Gastrocnemius medialis (tissue), 4 donors: Measurements from ENCODE around the gene PLCL1.

Experiments used
- POLR2A ChIP-seq, 2 donors: fragments of 450-650 bp; IDR thresholded peaks; one replicate each; pipeline ENCODE4 v1.6.1; 2017; ENCODE audit warnings: antibody characterized with exemption in 2 of 2, mild to moderate bottlenecking in 2 of 2, moderate library complexity in 2 of 2
- TF ChIP-seq, protein P1 (sequence below), 5 experiments: fragments of 450-650 bp in 3 of 5; fragments of 200-600 bp in 2 of 5; sonication (generic) in 2 of 5; IDR thresholded peaks in 4 of 5; conservative IDR thresholded peaks in 1 of 5; 1 replicate in 4 of 5; 2 replicates in 1 of 5; pipeline ENCODE4 v1.5.1; 2016 to 2019; ENCODE audit warnings: antibody characterized with exemption in 5 of 5, mild to moderate bottlenecking in 3 of 5, moderate library complexity in 3 of 5

DNA sequence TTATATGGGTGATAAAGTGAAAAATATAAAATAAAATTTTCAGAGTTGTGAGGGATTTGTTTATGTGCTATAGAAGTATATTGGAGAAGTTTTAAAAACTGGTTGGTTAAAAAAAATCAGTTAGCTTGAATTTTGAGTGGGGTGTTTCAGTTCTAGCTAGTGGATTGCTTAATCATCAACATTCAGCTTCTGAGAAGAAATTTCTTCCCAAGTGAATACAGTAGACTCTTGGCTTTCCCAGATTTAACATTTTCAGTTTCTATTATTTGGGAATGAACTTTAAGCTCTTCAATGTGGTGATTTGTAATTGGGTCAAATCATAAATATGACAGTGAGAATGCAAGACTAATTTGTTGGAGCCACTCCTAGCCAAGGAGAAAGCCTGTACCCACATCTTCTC is 120.8 kb downstream of the PLCL1 start:
- TF ChIP-seq, protein P1, sequence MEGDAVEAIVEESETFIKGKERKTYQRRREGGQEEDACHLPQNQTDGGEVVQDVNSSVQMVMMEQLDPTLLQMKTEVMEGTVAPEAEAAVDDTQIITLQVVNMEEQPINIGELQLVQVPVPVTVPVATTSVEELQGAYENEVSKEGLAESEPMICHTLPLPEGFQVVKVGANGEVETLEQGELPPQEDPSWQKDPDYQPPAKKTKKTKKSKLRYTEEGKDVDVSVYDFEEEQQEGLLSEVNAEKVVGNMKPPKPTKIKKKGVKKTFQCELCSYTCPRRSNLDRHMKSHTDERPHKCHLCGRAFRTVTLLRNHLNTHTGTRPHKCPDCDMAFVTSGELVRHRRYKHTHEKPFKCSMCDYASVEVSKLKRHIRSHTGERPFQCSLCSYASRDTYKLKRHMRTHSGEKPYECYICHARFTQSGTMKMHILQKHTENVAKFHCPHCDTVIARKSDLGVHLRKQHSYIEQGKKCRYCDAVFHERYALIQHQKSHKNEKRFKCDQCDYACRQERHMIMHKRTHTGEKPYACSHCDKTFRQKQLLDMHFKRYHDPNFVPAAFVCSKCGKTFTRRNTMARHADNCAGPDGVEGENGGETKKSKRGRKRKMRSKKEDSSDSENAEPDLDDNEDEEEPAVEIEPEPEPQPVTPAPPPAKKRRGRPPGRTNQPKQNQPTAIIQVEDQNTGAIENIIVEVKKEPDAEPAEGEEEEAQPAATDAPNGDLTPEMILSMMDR (IDR thresholded peaks at IDR 0.05 in 4 of 5, conservative IDR thresholded peaks at IDR 0.05 in 1 of 5), result no peak
- no peak for TF ChIP-seq POLR2A (IDR thresholded peaks at IDR 0.05)
